Measurements from ENCODE around the gene MSMP.
A peak's percentile ranks its signal among the peaks of the same experiment; 100 is the strongest.

MSMP gene

GRCh38 chr9:35754264-35754663, at the start of gene MSMP:
TSS of gene MSMP (minus strand) at chr9:35754276. CDS start at chr9:35754129, 147 bp downstream.
- DNase-seq (ENCODE audit: low read depth, low spot score): no peak

GRCh38 chr9:35801328-35802128, 47.5 kb upstream of the MSMP start:
- DNase-seq (ENCODE audit: low read depth, low spot score): no peak

GRCh38 chr9:35800530-35800929, 46.5 kb upstream of the MSMP start:
- DNase-seq (ENCODE audit: low read depth, low spot score): no peak

- peak; percentile 34 for DNase-seq (ENCODE audit: low read depth, low spot score)
Observed at GRCh38 chr9:35798658-35799374, 44.7 kb upstream of the MSMP start.

DNA sequence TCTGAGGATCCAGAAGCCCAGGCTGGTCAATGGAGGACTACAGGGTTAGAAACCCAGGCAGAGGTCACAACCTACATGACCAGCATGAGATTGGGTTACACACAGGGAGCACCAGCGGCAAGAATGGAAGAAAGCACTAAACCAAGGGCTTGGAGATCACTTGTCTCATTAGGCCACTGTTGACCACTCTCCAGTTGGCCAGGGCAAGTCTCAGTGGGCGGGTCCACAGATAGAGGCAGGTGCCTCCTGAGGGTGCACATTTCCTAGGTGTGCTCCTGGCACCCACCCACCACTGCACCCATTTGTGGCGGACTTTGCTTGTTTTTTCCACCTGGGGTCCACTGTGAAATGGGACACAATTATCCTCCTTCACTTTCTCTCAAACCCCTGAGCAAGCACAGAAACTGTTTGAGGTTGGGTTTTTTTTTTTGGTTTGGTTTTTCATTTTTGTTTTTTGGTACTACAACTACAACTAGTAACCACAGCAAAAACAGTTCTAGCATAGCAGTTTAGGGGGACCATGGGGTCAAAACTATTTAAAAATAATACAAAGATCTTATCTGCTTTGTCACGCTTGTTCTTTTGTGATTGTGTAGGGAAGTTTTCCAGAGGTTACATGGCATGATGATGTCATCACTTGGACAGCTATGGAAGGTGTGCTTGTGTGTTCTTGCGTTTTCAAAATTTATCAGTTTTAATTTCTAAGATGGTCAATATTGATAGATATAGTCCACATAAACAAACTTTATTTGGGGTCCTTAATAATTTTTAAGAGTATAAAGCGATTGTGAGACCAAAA, 43.4 kb upstream of the MSMP start:
- DNase-seq (ENCODE audit: low read depth, low spot score): no peak

GRCh38 chr9:35795695-35796094, 41.6 kb upstream of the MSMP start:
- no peak for DNase-seq (ENCODE audit: low read depth, low spot score)

DNA sequence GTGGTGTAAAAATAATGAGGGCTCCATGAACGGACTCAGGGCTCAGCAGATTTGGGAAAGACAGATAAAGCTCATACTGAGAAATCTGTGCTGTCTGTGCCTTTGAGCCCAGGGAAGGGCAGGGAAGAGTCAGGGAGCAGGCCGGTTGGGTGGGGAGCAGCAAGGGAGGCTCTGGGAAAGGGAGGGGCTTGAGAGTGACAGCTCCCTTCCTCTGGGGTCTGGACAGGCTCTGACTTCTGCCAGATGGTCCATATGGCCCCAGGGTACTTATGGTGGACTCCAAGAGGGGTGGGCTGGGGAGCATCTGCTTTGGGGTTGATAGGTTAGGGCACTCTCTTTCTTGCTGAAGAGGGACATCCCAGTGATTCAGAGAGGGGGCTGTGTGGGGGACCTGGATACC, 39.4 kb upstream of the MSMP start:
- no peak for DNase-seq (ENCODE audit: low read depth, low spot score)

GRCh38 chr9:35792826-35793225, 38.8 kb upstream of the MSMP start:
- DNase-seq (ENCODE audit: low read depth, low spot score): no peak

DNA sequence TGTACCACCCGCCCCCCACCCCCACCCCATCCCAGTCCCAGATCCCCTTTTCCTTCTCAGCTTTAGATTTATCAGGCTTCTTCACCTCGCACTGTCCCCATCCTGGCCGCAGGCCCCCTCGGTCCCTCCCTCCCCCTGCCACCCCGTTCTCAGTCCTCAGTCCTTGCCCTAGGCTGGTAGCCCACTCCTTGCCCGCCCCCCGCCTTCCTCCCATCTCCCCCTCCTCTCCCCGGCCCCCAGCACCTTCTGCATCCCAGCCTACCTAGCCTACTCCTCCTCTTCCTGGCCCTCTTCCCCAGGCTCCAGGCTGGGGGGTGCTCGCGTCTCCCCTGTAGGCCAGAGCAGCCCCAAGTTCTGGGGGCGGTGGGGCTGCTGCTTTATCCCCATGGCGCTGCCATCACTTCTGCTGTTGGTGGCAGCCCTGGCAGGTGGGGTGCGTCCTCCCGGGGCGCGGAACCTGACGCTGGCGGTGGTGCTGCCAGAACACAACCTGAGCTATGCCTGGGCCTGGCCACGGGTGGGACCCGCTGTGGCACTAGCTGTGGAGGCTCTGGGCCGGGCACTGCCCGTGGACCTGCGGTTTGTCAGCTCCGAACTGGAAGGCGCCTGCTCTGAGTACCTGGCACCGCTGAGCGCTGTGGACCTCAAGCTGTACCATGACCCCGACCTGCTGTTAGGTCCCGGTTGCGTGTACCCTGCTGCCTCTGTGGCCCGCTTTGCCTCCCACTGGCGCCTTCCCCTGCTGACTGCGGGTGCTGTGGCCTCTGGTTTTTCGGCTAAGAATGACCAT, 38.1 kb upstream of the MSMP start:
- no peak for DNase-seq (ENCODE audit: low read depth, low spot score)

DNA sequence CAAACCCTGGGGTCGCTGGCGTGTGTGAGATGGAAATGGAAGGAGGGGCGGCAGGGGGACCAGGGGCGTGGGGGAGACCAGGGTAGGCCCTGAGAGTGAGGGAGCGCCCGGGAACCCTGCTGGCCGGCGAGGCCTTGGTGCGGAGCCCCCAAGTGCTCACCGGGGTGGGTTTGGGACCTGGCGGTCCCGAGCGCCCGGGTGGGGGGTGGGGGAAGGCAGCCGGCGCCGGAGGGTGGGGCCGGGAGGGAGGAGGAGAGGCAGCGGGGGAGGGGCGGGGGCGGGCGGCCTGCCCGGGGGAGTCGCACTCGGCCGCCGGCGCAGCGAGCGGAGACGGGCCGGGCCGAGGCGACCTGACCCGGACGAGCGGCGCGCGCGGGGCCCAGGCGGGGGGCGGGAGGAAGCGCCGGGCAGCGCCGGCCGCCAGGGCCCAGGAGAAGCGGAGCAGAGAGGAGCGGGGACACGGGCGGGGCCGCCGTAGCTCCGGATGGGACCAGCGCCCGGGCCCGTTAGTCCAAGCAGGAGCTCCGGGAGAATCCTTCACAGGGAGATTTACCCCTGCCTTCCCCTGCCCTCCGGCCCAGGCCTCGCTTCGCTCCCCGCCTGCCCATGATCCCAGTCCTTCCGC, 37.3 kb upstream of the MSMP start, which contains the start of gene NPR2:
Gene NPR2 (plus strand): TSS at position 295 of the 625 bp plus-strand sequence. CDS start 818 bp downstream, outside the sequence.
- DNase-seq (ENCODE audit: low read depth, low spot score): peak; percentile 21

DNA sequence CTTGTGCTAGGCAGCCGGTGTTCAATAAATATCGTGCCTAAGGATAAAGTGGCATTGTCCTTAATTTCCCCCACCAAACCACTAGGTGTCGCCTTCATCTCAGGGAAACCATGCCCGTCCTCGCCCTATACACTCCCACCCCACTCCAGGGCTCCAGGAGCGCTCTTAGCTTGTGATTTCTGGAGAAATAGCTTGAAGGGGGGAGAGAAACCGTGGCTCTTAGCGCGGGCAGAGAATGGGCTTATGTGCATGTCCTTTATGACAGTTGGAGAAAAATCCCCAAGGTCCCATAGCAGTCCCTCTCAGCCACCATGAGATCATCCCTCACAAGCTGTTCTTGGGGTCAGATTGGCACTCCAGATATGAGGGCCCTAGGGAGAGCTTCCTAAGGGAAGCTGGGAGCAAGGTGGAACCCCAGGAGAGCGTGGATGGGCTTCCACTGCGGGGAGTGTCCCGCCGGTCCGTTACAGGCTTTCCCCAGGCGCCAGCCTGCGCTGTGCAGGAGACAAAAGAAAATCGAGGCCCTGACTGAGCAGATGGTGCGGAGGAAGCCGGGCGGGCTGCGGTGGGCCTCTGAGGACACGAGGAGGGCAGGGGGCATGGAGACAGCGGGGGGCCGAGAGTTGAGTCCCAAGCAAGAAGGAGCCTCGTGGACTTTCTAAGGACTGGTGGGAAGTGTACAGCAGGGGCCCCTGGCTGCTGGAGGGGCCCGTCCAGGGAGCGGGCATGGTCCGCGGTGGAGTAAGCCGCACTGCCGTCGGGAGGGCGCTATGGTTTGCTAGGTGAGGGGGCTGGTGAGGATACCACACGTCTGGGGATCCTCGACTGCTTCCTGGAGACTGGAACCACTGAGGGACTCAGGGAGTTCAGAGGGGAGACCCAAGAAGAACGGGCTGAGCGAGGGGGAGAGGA, 36.6 kb upstream of the MSMP start:
- peak; percentile 86 for DNase-seq (ENCODE audit: low read depth, low spot score)

GRCh38 chr9:35790025-35790384, 35.9 kb upstream of the MSMP start:
- DNase-seq (ENCODE audit: low read depth, low spot score): no peak

DNA sequence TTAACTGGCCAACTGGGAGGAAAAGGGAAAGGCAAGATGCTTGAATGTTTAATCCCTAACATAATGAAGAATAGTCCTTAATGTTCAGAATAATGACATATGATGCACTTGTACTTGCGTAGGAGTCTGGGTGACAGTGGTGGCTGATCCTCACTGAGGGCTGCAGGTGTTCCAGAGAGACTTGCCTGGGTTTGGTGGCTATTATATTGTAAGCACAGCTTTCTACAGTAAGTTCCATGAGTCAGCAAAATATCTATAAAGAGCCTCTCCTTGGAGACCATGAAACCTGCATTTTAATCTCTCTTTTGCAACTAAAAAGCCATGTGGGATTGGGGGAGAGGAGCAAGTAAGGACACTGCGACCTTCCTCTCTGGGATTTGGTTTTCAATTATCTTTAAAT, 35.5 kb upstream of the MSMP start:
- no peak for DNase-seq (ENCODE audit: low read depth, low spot score)

- DNase-seq (ENCODE audit: low read depth, low spot score): no peak
Observed at GRCh38 chr9:35783418-35783817, 29.3 kb upstream of the MSMP start.

DNA sequence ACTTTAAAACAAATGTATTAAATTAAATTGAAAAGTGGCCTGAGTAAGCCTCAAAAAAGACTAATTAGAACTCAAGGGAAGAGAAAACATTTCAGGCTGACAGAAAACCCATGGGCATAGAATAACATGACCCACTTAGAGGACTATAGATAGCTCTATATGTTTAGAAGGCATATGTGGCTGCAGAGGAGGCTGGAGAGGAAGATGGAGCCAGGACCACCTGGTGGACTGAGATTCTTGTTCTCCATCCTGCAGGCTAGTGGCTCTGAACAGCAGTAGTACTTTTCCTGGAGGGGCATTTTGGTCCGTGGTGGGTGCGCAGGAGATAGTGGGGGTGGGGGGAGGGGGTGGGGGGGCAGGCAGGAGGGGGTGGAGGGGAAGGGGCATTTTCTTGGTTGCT, 27.0 kb upstream of the MSMP start:
- no peak for DNase-seq (ENCODE audit: low read depth, low spot score)

DNA sequence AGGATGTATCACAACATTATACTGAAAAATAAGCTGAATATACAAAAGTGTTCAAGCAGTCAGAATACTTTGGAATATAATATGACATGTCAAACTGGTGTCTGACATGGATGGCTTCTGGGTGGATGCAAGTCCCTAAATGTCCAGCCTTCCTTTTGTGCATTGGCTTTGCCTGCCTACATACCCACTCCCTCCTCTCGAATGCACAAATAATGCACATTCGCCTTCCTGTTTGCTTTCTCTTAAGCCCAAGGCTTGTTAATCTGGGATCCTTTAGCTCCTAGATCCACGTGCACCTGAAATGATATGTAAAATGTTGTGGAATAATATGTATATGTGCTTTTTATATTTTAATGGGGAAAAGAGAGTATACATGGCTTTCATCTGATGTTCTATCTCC, 24.4 kb upstream of the MSMP start:
- no peak for DNase-seq (ENCODE audit: low read depth, low spot score)

- no peak for DNase-seq (ENCODE audit: low read depth, low spot score)
Observed at GRCh38 chr9:35776018-35776417, 21.9 kb upstream of the MSMP start.

- peak; percentile 8 for DNase-seq (ENCODE audit: low read depth, low spot score)
Observed at GRCh38 chr9:35774907-35775635, 21.0 kb upstream of the MSMP start.

DNA sequence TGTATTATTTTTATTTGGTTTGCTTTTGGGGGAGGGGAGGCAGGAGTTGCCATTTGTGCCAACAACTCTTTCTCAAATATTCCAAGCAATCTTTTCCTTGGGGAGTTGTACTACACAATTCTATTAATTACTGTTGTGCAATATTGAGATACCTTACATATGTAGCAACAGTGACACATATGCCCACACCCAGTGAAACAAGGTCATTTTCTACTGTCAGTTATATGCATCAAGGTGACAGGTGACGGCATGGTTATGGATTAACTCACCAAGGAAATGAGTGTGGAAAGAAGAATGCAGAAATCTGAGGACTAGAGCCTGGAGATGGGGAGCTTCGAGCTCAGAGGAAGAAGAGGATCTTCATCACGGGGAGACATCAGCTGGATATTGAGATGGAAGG, 17.9 kb upstream of the MSMP start:
- DNase-seq (ENCODE audit: low read depth, low spot score): no peak
